Measurements from ENCODE around the gene YPEL3. TPM values are rescaled to one million over a fixed set of nuclear protein-coding genes. Genes with fewer than 3 reads are reported as not detected.

YPEL3 gene
- total and polyA plus RNA-seq, 4 donors = 56.2 to 208 (median 93.5) TPM

GRCh38 chr16:30085247-30085646 lies 10.8 kb downstream of the YPEL3 start:
- H3K4me3 ChIP-seq = no peak overlapping the region
- 76 to 85% methylated on average over 3 of the region's 3 CpGs for WGBS, 2 donors
- H3K9ac ChIP-seq (ENCODE audit: insufficient read depth in 1 of 2, low read length in 2 of 2) = no peak overlapping the region
- no peaks in the 10 kb centered on the region for H3K9me3 ChIP-seq (ENCODE audit: control insufficient read depth in 4 of 4, insufficient read depth in 3 of 4, low read length in 3 of 4)
- ATAC-seq (ENCODE audit: insufficient read depth, low FRiP score) = no peak
- DNase-seq = no peak
- no peak for TF ChIP-seq CTCF (IDR thresholded peaks at IDR 0.05; ENCODE audit: control extremely low read depth, extremely low read depth)
- no peaks in the 10 kb centered on the region for H3K27me3 ChIP-seq (ENCODE audit: control insufficient read depth in 3 of 3, insufficient read depth in 3 of 3, low read length in 2 of 3)
- H3K27ac ChIP-seq (ENCODE audit: low read depth in 1 of 2, low read length in 1 of 2) = no peak overlapping the region
- no peaks in the 10 kb centered on the region for H3K4me1 ChIP-seq (ENCODE audit: control insufficient read depth in 5 of 5, insufficient read depth in 5 of 5, low read length in 5 of 5)
- H3K36me3 ChIP-seq (ENCODE audit: control insufficient read depth in 4 of 4, insufficient read depth in 4 of 4, low read length in 4 of 4) = peaks cover 21 to 50% (median 32%) of the 10 kb centered on the region in 4 donors

GRCh38 chr16:30084816-30085159 lies 11.2 kb downstream of the YPEL3 start:
- no peak overlapping the region for H3K27ac ChIP-seq (ENCODE audit: low read depth in 1 of 2, low read length in 1 of 2)
- ATAC-seq (ENCODE audit: insufficient read depth, low FRiP score) (no peak), DNase-seq (no peak)
- H3K4me1 ChIP-seq (ENCODE audit: control insufficient read depth in 5 of 5, insufficient read depth in 5 of 5, low read length in 5 of 5) = no peaks in the 10 kb centered on the region
- no peak overlapping the region for H3K9ac ChIP-seq (ENCODE audit: insufficient read depth in 1 of 2, low read length in 2 of 2)
- peaks cover 21 to 52% (median 36%) of the 10 kb centered on the region in 4 donors for H3K36me3 ChIP-seq (ENCODE audit: control insufficient read depth in 4 of 4, insufficient read depth in 4 of 4, low read length in 4 of 4)
- no peak overlapping the region for H3K4me3 ChIP-seq
- whole genome bisulfite sequencing, 2 donors = 62 to 65% methylated on average over 17 of the region's 17 CpGs
- no peaks in the 10 kb centered on the region for H3K9me3 ChIP-seq (ENCODE audit: control insufficient read depth in 4 of 4, insufficient read depth in 3 of 4, low read length in 3 of 4)
- no peaks in the 10 kb centered on the region for H3K27me3 ChIP-seq (ENCODE audit: control insufficient read depth in 3 of 3, insufficient read depth in 3 of 3, low read length in 2 of 3)
- no peak for TF ChIP-seq CTCF (IDR thresholded peaks at IDR 0.05; ENCODE audit: control extremely low read depth, extremely low read depth)

- Histone ChIP-seq H3K4me3 (no peak overlapping the region), H3K27ac (ENCODE audit: low read depth in 1 of 2, low read length in 1 of 2) (peak overlapping the region in 1 of 2 donors; percentile 10), H3K9me3 (ENCODE audit: control insufficient read depth in 4 of 4, insufficient read depth in 3 of 4, low read length in 3 of 4) (no peaks in the 10 kb centered on the region), H3K36me3 (ENCODE audit: control insufficient read depth in 4 of 4, insufficient read depth in 4 of 4, low read length in 4 of 4) (peaks cover 21 to 57% (median 38%) of the 10 kb centered on the region in 4 donors), H3K9ac (ENCODE audit: insufficient read depth in 1 of 2, low read length in 2 of 2) (no peak overlapping the region), H3K27me3 (ENCODE audit: control insufficient read depth in 3 of 3, insufficient read depth in 3 of 3, low read length in 2 of 3) (no peaks in the 10 kb centered on the region), H3K4me1 (ENCODE audit: control insufficient read depth in 5 of 5, insufficient read depth in 5 of 5, low read length in 5 of 5) (no peaks in the 10 kb centered on the region)
- ATAC-seq (ENCODE audit: insufficient read depth, low FRiP score) = peak; percentile 10
- no peak for DNase-seq
- no peak for TF ChIP-seq CTCF (IDR thresholded peaks at IDR 0.05; ENCODE audit: control extremely low read depth, extremely low read depth)
- 82 to 91% methylated on average over 18 of the region's 18 CpGs for WGBS, 2 donors
Observed at GRCh38 chr16:30084096-30084815, 11.8 kb downstream of the YPEL3 start.

Data from lung (tissue), 12 donors.